GM12801 (cell line): ENCODE measurements around the gene NATD1.

Experiments used
- TF ChIP-seq, protein P1 (sequence below): IDR thresholded peaks from one replicate; pipeline ENCODE4 v1.5.1; 2011; ENCODE audit warnings: control low read depth; ENCODE audit not compliant: insufficient read length; ENCODE audit errors: extremely low read depth

Gene NATD1

DNA sequence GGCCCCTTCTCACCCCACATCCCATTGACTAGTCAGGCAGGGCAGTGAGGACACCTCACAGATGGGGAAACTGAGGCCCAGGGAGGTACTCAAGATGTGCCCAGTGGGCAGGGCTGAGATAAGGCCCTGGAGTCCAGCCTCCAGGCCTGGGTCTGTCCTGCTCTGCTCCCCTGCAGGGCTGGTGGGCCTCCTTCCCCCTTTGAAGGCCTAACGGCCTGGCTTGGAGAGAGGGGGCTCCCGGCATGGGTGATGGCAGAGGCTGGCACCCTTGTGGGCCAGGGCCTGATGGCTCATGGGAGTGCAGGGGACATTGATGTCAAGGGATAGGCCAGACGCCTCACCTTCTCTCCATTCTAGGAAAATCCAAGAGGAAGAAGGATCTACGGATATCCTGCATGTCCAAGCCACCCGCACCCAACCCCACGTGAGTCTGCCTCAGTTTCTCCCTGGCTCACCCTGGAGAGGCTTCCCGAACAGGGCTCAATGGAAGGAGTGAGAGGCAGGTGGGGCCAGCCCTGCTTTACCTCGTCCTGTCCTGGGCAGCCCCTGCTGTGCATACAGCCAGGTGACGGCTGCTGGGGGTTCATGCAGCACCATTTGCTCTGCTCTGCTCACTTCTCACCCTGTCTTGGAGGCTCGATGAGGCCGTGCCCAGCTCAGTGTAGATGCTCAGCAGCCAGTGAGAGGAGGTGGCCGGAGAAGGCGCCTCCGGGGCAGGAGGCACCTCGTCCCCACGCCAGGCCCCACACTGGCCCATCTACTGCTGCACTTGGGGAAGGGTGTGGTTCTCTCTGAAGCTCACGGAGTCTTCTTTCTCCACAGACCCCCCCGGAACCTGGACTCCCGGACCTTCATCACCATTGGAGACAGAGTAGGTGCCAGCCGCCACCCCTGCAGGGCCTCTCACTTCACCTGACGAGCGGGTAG, 45.1 kb upstream of the NATD1 start:
- TF ChIP-seq, protein P1, sequence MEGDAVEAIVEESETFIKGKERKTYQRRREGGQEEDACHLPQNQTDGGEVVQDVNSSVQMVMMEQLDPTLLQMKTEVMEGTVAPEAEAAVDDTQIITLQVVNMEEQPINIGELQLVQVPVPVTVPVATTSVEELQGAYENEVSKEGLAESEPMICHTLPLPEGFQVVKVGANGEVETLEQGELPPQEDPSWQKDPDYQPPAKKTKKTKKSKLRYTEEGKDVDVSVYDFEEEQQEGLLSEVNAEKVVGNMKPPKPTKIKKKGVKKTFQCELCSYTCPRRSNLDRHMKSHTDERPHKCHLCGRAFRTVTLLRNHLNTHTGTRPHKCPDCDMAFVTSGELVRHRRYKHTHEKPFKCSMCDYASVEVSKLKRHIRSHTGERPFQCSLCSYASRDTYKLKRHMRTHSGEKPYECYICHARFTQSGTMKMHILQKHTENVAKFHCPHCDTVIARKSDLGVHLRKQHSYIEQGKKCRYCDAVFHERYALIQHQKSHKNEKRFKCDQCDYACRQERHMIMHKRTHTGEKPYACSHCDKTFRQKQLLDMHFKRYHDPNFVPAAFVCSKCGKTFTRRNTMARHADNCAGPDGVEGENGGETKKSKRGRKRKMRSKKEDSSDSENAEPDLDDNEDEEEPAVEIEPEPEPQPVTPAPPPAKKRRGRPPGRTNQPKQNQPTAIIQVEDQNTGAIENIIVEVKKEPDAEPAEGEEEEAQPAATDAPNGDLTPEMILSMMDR, result no peak

DNA sequence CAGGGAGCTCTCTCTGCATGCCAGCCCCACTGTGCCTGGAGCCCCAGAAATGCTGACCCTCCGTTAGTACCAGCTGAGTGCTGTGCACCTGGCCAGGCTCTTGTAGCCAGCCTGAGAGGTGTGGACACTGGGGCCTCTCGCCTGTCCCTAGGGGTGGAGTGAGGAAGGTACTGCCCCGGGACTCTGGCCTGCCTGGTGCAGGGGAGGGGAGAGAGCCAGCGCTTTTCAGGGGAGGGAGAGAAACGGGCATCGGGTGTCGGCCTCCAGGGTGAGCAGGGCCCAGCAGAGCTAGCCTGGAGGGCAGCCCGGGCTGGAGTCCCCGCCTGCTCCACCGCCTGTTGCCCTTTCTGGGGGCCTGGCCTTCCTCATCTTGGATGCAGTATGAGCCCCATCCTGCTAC, 44.4 kb upstream of the NATD1 start:
- TF ChIP-seq, protein P1, result no peak

DNA sequence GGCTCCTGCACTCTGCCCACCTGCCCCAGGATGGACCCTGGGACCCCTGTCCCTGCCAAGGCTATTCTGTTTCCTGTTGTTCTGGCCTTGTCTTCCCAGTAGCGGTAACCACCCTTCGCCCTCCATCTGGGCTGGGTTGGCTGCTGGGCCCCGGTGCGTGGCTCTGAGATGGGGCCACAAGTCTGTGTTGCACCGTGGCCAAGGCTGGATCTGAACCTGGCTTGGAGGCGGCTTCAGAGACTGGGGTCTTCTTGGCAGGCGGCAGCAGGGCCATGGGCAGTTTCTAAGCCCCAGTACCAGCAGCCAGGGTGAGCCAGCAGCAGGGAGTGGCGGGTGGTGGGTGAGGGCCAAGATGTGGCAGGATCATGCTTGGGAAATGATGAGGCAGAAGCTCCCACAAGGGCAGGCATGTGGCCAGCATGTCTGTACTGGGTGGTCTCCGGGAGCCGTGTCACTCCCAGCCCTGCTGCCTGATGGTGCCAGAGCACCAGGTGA, 43.9 kb upstream of the NATD1 start:
- TF ChIP-seq, protein P1, result no peak

DNA sequence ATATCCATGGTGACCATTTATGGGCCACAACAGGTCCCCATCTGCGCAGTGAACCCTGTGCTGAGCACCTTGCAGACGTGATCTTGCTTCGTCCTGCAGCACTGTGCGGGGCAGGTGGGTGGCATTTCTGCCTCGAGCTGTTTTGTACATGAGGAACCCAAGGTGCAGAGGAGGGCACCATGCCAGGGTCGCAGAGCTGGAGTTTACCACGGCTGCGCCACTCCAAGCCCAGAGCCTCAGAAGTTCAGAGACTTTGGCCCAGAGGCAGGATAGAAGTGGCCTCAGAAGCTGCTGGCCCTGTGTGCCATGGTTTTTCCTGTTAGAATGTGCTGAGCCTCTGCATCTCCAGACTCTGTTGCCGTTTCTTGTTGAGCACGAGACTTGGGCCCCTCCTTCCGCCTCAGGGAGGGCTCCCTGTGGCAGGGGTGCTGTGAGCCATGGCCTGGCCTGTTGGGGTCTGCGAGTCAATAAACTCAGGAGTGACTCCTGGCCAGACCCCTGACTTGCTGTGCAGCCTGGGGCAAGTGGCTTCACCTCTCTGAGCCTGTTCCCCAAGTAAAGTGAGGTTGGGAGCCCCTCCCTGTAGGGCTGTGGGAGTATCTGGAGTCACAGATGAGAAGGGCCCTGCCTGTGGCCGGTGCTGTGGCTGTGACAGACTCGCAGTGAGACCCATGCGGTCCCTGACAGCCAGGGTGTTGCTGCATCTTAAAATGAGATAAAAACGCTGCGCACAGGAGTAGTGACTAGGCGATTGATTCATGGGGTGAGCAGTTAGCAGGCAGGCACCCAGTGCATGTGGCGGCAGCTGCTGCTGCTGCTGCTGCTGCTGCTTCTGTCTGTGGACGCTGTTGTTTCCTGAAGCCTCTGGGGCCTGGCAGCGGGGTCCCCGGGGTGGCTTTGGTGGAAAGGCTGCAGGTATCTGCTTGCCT, 43.2 kb upstream of the NATD1 start:
- TF ChIP-seq, protein P1, result no peak

DNA sequence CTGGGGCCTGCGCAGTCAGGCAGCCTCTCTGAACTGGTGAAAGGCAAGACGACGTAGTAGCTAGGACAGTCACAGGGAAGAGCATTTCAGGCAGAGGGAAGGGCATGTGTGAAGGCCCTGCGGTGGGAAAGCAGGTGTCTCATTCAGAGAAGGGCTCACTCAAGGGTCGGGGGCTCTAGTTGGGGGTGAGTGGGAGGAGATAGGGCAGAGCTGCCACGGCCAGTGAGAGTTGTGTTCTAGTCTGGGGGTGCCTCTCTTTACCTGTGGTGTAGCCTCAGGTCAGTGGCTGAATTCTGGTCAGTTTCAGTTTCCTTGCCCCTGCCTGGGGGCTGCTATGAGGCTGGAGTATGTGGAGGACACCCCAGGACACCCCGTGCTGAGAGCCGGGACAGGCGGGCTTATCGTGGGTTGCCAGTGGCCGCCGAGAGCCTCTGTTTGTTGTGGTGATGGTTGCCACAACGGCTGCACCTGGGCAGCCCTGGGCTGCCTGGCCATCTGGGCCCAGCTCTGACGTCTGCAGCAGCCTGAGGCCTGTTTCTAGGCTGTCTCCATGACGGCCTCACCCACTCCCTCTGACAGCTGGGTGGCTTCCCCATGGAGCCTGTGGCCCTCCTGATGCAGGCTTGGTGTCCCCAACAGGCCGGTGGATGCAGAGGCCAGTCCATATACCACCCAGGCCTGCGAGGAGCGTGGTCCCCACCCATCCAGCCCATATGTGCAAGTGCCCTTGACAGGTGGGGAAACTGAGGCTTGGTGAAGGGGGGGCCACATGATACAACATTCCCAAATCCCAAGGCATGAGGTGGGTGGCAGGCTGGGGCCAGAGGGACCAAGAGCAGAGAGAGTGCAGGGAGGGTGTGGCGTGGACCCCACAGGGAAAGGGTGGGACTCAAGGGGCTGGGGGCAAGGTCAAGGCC, 42.1 kb upstream of the NATD1 start:
- TF ChIP-seq, protein P1, result no peak

DNA sequence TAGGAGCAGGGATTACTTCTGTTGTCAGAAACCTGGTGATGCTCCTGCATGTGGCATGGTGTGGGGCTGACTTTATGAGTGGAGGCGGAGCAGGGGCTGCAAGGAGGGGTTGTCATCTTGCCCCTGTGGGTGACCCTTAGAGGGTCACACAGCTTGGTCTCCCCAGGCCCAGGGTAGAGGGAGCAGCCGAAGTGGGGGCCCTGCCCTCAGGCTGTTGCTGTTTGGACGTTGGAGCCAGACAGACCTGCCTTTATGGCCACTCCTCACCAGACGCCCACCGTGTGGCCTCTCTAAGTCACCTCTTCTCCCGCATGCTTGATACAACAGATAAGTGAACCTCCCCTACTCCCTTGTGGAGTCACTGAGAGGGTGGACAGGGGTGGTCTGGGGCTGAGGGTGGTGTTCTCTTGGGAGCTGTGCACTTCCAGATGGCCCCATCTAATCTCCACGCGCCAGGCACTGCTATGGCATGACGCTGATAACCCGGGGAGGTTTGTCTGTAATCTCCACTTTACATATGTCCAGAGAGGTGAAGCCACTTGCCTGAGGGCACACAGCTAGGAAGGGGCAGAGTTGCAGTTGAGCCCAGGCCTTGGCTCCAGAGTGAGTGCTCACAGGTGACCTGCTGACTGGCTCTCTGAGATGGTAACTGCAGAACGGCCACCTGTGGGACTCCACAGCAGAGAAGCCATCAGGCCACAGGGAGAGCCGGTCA, 41.3 kb upstream of the NATD1 start:
- TF ChIP-seq, protein P1, result no peak
